Osteocyte (in vitro differentiated cells): ENCODE results near the gene FBXO36. TPM values are rescaled to one million over a fixed set of nuclear protein-coding genes. Genes with fewer than 3 reads are reported as not detected.

Experiments
- DNase-seq: peaks from one replicate; pipeline ENCODE4 v3.0.0; 2021; ENCODE audit warnings: mixed read lengths; ENCODE audit not compliant: unreplicated experiment; ENCODE audit errors: extremely low spot score
- H3K27ac Mint-ChIP-seq: one replicate; pipeline ENCODE4 v1.8.0; 2021; ENCODE audit warnings: mild to moderate bottlenecking, mixed read lengths; ENCODE audit not compliant: unreplicated experiment
- H3K27me3 Mint-ChIP-seq: one replicate; pipeline ENCODE4 v1.8.0; 2021; ENCODE audit warnings: mixed read lengths; ENCODE audit not compliant: unreplicated experiment
- H3K36me3 Mint-ChIP-seq: one replicate; pipeline ENCODE4 v1.8.0; 2021; ENCODE audit warnings: mixed read lengths; ENCODE audit not compliant: unreplicated experiment
- H3K4me1 Mint-ChIP-seq: one replicate; pipeline ENCODE4 v1.8.0; 2021; ENCODE audit warnings: mixed read lengths; ENCODE audit not compliant: unreplicated experiment
- H3K4me3 Mint-ChIP-seq: one replicate; pipeline ENCODE4 v1.8.0; 2021; ENCODE audit warnings: mild to moderate bottlenecking, moderate library complexity, mixed read lengths; ENCODE audit not compliant: unreplicated experiment
- H3K9me3 Mint-ChIP-seq: one replicate; pipeline ENCODE4 v1.8.0; 2021; ENCODE audit warnings: mixed read lengths; ENCODE audit not compliant: unreplicated experiment
- total RNA-seq: library from RNA; stranded (reverse); gene quantifications from 2 replicates; pipeline ENCODE4 v1.2.1, GENCODE V29; 2021
- TF ChIP-seq, protein P1 (sequence below): fragments of 200-600 bp; sonication (generic); IDR thresholded peaks from 2 replicates; pipeline ENCODE4 v1.5.0; 2021; ENCODE audit warnings: antibody characterized with exemption, mild to moderate bottlenecking, moderate library complexity

Gene FBXO36
- total RNA-seq, 1 donor from 2014 or later = 4.8 TPM

DNA sequence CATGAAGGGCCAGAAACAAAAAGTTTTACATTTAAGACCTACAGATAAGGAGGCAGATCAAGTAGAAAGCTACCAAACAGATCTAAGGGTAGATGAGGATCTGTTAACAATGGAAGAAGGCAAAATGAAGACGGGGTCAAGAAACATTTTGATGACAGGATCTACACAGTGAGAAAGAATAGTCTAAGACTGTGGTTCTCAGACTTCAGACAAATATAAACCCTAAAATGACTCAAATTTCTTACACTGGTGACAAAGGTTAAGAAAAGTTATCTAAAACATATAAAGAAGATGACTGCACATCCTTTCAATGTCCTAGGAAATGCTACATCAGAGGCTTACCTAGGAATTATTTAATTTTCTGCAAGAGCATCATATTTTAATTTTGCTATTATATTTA, 34.9 kb upstream of the FBXO36 start:
- Mint-ChIP-seq H3K4me3 (no peak overlapping the region), H3K4me1 (peaks cover 16% of the 10 kb centered on the region), H3K36me3 (peaks cover 3% of the 10 kb centered on the region), H3K9me3 (no peaks in the 10 kb centered on the region), H3K27me3 (no peaks in the 10 kb centered on the region), H3K27ac (no peak overlapping the region)
- no peak for DNase-seq
- TF ChIP-seq, protein P1, sequence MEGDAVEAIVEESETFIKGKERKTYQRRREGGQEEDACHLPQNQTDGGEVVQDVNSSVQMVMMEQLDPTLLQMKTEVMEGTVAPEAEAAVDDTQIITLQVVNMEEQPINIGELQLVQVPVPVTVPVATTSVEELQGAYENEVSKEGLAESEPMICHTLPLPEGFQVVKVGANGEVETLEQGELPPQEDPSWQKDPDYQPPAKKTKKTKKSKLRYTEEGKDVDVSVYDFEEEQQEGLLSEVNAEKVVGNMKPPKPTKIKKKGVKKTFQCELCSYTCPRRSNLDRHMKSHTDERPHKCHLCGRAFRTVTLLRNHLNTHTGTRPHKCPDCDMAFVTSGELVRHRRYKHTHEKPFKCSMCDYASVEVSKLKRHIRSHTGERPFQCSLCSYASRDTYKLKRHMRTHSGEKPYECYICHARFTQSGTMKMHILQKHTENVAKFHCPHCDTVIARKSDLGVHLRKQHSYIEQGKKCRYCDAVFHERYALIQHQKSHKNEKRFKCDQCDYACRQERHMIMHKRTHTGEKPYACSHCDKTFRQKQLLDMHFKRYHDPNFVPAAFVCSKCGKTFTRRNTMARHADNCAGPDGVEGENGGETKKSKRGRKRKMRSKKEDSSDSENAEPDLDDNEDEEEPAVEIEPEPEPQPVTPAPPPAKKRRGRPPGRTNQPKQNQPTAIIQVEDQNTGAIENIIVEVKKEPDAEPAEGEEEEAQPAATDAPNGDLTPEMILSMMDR = no peak

DNA sequence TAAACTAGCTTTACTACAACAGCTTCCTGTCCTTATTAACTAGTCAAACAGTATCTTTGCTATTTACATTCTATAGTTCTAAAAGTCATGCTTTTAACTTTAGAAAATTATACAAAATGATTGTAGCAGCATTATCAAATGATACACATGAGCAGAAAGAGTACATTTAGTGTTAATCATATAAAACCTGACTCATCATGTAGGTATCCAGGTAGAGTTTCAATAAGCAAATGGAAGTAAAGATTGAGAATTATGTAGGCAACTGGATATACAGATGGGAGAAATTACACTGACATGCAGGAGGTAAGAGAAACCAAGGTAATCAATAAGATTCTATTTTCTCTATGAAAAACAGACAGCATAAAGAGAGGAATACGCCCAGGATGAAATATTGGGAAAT, 34.3 kb upstream of the FBXO36 start:
- Mint-ChIP-seq H3K9me3 (no peaks in the 10 kb centered on the region), H3K27me3 (no peaks in the 10 kb centered on the region), H3K4me1 (peaks cover 16% of the 10 kb centered on the region), H3K4me3 (no peak overlapping the region), H3K27ac (no peak overlapping the region), H3K36me3 (peaks cover 5% of the 10 kb centered on the region)
- no peak for DNase-seq
- TF ChIP-seq, protein P1 = no peak

DNA sequence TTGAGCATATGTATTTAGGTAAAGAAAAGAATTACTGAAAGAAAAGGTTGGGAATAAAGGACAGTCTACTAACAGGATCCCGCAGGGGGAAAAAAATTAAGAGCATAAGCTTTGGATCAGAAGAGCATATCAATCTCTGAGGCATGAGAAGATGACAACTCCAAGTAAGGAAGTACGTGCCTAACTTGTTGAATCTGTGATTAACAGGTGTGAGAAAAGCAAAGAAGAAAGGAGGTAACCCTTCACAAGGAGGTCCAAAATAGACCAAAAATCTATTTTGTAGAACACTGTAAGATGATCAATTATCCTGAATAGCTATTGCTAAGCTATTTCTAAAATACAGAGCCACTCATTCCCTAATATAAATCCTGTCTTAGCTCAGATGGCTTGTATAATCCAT, 33.3 kb upstream of the FBXO36 start:
- Mint-ChIP-seq H3K27me3 (no peaks in the 10 kb centered on the region), H3K27ac (peak overlapping the region; percentile 20), H3K36me3 (peaks cover 6% of the 10 kb centered on the region), H3K4me1 (peaks cover 18% of the 10 kb centered on the region), H3K4me3 (no peak overlapping the region), H3K9me3 (no peaks in the 10 kb centered on the region)
- TF ChIP-seq, protein P1 = no peak
- DNase-seq = no peak

DNA sequence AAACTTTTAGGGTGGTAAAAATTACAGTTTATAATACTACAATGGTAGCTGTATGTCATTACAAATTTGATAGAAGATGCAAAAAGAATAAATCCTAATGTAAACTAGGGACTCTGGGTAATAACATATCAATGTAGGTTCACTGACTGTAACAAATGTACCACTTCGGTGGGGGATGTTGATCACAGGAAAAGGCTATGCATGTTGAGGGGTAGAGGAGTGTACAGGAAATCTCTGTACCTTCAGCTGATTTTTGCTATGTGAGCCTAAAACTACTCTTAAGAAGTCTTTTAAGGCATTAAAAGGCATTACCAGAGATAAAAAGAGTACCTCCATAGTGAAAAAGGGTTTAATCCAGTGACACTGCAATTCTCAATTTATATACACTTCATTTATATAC, 25.4 kb upstream of the FBXO36 start:
- DNase-seq = no peak
- Mint-ChIP-seq H3K9me3 (no peaks in the 10 kb centered on the region), H3K27me3 (no peaks in the 10 kb centered on the region), H3K27ac (no peak overlapping the region), H3K36me3 (peaks cover 9% of the 10 kb centered on the region), H3K4me3 (no peak overlapping the region), H3K4me1 (peaks cover 26% of the 10 kb centered on the region)
- TF ChIP-seq, protein P1 = no peak

DNA sequence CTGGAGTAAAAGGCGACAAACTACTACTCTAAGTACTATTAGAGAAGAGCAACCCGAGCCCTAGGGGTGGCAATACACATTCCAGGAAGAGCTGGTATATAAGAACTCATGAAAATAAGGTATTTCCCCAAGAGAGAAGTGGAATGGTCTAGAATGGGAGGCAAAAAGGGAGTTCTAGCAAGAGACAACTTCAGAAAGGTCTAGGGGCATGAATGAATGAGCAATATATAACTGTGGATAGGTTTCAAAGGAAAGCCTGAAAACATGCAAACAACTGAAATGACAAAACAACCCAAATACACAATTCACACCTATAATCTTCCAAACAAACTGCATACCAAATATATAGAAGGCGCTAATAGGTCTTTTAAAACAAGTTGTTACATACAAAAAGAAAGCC, 22.7 kb upstream of the FBXO36 start:
- no peak for DNase-seq
- peaks cover 8% of the 10 kb centered on the region for H3K36me3 Mint-ChIP-seq
- TF ChIP-seq, protein P1 = no peak
- H3K9me3 Mint-ChIP-seq = no peaks in the 10 kb centered on the region
- H3K4me3 Mint-ChIP-seq = no peak overlapping the region
- no peaks in the 10 kb centered on the region for H3K27me3 Mint-ChIP-seq
- H3K27ac Mint-ChIP-seq = no peak overlapping the region
- H3K4me1 Mint-ChIP-seq = peaks cover 32% of the 10 kb centered on the region
